Stimulated activated CD4-positive, alpha-beta T cell treated with anti-CD3 and anti-CD28 coated beads, Interleukin-15, amount 100 ng/mL, for 24 hours (primary cell): Measurements from ENCODE around the gene XRCC1.

Experiments used
- DNase-seq: peaks from one replicate; pipeline ENCODE4 v3.0.0-alpha.2; 2020

The XRCC1 gene

DNA sequence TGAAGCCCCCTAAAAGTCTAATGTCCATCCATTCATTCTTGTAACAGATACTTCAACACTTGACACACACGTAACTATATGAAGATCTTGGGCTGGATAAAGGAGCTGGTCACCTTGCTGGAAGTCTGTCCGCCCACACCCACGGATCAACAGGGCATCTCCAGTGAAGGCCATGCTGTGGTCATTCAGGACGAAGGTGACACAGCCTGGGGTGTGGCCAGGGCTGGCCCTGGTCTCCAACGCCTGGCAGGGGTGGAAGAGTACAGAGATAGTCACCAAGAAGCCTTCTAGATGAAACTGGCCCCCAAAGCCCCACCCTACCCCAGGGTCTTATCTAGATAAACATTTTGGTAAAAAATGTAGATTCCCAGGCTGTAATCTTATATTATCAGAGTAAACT, 64.0 kb downstream of the XRCC1 start:
- DNase-seq = no peak

DNA sequence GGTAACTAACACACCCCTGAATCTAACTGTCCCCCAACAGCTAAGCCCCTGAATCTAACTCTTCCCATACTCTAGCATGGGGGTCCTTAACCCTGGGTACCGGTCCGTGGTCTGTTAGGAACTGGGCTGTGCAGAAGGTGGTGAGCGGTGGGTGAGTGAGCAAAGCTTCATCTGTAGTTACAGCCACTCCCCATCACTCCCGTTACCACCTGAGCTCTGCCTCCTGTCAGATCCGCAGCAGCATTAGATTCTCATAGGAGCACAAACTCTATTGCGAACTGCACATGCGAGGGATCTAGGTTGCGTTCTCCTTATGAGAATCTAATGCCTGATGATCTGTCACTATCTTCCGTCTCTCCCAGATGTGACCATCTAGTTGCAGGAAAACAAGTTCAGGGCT, 64.6 kb downstream of the XRCC1 start:
- DNase-seq = no peak

DNA sequence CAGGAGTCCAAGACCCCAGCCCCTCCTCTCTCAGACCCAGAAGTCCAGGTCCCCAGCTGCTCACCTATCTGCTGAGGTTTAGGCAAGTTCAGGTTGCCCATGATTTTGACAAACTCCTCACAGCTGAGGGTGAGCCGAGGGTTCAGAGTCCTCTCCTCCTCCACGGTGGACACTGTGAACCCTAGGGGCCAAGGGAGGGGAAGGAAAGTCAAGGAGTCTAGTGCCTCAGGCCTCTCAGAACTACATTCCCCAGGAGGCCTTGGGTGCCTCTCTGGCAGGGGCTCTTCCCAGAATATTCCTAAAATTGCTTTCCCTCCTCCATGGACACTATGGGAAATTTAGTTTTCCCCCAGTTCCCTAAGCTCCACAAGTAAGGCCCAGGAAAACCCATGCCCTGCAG, 67.4 kb downstream of the XRCC1 start:
- DNase-seq = no peak

DNA sequence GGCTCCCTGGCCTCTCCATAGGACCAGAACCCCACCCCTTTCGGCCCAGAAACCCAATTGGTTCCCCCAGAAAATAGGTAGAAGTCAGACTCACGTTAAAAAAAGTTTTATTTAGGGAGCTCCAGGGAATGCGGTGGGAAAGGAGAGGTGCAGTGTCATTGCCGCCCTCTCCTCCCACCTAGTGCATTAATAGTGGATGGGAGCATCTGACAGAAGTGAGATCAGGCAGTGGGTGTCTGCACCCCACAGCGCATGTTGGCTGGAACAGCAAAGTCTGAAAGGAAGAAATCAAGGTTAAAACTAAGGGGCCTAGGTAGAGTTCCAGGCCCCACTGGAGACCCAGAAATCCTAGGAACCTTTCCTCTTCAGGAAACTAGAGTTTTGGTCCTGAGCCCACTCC, 68.7 kb downstream of the XRCC1 start:
- no peak for DNase-seq

DNA sequence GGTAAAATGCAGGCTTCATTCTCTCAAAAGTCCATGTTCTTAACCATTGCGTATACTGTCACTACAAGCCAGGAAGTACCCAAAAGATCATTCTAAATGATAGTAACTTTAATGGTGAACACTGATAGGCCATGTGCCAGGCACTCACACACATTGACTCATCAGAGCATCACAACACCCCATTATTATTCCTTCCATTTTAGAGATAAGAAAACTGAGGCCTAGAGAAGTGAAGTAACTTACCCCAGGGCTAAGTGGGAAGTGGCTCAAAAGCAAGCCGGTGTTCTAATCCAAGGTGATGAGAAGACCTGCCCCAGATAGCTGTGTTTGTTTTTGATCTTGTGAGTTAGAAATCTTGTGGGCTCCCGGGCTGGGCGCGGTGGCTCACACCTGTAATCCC, 69.4 kb downstream of the XRCC1 start:
- DNase-seq = no peak

DNA sequence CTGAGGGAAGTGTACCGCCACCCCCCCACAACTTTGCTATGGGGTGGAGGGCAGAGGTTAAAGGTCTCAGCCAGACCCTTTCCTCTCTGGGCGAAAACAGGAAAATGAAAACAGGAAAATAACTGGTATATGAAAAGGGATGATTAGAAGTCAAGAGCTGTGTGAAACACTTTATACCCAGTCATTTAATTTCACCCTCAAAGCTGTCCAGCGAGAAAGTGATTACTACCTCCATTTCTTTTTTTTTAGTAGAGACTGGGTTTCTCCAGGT, 70.2 kb downstream of the XRCC1 start:
- DNase-seq = no peak

DNA sequence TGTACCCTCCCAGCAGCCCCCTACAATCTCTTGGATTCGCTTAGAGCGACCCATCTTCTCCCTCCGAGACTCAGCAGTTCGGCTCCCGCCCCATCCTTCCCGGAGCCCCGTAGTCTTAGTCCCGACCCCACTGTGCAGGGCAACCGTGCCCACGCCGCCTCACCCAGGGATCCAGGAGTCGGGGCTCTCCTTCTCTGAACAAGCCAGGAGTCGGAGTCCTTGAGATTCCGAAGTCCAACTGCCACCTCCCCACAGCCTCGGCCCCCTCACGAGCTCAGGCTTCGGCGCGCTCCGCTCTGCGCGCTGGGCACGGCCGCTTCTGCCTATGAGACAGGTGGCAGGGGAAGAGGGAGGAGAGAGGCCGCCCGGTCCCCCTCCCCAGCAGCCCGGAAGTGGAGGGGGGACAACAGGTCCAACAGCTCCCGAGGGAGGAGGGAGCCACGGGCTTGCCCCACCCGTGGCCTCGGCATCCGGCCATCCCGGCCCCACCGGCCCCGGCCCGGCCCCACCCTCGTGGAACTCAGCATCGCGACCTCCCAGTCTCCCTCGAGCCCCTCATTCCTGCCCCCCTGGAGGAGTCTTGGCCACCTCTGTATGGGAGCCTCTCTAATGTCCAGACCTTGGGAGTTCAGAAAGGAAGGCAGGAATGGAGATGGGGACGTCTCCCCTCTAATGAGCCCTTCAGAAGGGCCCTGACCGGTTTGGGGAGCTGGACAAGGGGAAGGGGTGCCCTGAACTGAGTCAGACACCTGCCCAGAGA, 70.7 kb downstream of the XRCC1 start, which contains the start of gene PHLDB3:
PHLDB3 (minus strand) TSS at position 321 of the 760 bp plus-strand sequence. CDS start 628 bp downstream, outside the sequence.
- peak; percentile 59 for DNase-seq

DNA sequence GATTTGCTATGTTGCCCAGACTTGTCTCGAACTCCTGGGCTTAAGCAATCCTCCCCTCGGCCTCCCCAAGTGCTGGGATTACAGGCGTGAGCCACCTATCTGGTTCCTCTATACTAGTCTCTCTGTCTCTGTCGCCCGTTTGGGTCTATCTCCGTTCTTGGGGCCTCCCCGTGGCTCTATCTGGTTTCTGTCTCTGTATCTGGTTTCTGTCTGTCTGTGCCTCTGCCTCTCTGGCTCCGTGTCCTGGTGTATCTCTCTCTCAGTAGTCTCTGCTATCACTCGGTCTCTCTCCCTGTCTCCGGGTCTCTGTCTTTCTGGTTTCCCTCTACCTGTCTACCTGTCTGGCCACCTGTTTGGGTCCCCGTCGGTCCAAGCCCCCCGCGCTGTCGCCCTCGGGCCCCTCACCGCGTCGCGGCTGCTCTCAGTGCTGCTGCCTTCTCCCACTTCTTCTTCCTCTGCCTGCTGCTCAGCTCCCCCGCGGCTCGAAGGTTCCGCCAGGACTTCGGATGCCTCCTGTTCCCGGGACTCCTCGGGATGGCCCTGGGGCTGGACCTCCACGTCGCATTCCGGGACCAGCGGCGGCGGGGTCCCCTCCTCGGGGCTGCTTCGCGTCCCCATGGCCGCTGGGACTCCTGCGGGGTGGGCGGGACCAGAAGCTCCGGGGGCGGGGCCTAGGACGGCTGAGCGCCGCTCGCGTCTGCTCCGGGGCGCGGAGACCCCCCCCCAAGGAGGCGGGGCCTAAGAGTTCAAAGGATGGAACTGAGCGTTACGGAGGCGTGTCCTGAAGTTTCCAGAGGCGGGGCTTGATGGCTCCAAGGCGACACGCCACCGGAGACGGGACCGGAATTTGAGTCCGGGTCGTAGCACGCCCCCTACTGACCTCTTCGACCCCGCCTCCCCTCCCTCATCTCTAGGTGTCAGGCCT, 71.6 kb downstream of the XRCC1 start:
- peak; percentile 100 for DNase-seq

DNA sequence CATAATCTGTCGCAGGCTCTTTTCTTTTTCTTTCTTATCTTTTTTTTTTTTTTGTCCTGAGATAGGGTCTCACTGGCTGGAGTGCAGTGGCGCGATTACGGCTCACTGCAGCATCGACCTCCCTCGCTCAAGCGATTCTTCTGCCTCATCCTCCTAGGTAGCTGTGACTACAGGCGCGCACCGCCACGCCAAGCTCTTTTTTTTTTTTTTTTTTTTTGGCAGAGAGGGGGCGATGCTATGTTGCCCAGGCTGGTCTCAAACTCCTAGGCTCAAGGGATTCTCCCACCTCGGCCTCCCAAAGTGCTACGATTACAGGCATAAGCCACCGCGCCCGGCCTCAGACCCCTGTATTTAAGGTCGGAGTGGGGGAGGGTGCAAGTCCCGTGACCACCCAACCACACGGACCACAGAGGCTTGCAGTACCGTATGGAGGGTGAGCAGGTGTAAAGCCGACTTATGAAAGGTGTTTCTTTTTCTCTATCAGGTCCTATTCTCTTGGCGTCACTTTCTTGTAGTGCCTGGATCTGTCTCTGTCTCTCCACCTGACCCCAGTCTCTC, 72.8 kb downstream of the XRCC1 start:
- no peak for DNase-seq

DNA sequence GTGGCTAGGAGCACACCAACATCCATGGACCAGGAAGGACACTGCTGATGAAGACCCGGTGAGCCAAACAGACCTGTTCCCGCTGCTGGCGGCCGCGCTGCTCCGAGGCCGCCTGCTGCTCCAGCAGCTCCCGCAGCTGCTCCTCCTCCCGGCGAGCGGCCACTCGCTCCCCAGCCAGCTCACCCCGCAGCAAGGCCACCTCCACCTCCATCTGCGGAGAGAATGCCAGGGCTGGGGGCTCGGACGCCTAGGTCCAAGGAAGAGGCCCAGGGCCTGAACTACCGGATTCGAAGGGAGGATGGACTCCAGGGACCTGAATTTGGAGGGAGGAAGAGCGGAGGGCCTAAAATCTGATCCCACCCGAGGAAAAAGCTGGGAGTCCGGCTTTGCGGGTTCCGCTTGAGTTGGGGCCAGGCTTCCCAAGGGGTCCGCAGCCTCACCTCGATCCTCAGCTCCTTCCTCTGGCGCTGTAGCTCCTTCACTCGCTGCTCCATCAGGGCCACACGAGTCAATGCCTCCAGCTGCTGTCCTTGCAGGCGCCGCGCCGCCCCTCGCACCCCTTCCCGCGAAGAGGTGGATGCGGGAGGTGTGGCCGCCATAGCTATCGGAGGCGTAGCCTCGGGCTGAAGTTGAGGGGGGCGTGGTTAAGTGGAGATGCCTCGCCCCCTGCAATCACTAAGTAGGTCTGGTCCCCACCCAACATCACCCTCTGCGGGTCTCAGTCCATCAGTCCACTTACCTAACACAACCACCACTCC, 73.5 kb downstream of the XRCC1 start:
- no peak for DNase-seq

DNA sequence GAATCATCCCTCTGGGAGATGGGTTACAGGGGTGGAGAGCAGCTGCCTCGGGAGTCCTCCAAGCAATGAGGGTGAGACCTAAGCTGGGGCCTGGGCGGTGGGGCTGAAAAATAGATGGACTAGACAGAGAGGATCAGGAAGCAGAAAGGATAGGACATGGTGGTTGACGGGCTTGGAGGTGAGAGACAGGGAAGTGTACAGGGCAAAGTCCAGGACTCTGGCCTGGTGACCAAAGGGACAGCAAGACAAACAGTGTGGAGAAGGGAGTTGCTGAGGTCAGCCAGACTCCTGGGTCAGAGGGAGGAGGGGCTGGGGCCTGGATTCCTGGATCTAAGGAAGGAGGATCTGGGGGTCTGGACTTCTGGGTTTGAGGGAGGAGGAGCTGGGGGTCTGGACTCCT, 76.3 kb downstream of the XRCC1 start:
- no peak for DNase-seq

DNA sequence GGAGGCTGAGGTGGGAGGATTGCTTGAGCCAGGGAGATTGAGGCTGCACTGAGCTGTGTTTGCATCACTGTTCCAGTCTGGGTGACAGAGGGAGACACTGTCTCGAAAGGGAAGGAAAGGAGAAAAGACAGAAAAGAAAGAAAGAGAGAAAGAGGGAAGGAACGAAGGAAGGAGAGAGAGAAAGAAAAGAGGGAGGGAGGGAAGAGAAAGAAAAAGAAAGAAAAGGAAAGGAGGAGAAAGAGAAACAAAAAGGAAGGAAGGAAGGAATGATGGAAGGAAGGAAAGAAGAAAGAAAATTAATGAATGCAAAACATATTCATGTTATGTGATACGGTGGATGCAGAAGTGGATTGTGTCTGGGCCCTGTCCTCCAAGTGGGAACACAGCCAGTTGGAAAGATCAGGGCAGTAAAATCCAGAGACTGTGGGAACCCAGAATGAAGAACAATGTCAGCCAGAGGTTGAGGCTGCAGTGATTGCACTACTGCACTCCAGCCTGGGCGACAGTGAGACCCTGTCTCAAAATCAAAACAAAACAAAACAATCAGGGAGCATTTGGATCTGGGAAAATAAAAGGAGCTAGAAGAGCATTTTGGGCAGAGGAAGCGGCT, 77.0 kb downstream of the XRCC1 start:
- no peak for DNase-seq

DNA sequence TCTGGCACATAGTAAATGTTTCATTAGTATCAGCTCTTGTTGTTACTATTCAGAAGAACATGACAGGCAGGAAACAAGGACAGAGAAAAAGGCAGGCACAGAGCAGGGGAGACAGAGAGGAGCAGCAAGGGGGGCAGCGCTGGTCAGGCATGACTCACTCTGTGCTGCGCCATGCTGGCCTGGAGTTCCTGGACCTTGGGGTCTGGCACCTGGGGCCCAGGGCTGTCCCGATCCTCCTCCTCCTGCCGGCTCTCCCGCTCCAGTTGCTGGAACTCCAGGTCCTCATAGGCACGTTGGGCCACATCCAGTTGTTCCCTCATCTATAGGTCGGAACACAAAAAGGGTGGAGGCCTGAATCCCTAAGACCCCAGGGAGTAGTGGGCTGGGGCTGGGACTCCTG, 78.4 kb downstream of the XRCC1 start:
- DNase-seq = no peak

DNA sequence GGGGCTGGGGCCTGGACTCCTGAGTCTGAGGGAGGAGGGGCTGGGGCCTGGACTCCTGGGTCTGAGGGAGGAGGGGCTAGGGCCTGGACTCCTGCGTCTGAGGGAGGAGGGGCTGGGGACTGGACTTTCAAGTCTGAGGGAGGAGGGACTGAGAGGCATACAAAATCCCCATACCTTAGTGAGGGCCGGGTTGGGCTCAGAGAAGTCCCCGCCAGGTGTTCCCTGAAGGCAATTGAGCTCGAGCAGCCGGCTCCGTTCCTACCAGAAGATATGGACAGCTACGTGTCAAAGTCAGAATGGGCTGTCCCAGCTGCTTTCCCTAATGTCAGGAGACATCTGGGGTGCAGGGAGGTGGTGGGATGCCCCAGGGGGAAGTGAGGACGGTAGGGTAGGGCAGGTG, 80.2 kb downstream of the XRCC1 start:
- DNase-seq = no peak
